NCI-H1048 (cell line): ENCODE results near the gene BCL2.
A peak's percentile ranks its signal among the peaks of the same experiment; 100 is the strongest.

ENCODE experiments used
- DNase-seq: peaks from one replicate; lab custom pipeline; 2025; lab: John Stamatoyannopoulos, UW

Gene BCL2

DNA sequence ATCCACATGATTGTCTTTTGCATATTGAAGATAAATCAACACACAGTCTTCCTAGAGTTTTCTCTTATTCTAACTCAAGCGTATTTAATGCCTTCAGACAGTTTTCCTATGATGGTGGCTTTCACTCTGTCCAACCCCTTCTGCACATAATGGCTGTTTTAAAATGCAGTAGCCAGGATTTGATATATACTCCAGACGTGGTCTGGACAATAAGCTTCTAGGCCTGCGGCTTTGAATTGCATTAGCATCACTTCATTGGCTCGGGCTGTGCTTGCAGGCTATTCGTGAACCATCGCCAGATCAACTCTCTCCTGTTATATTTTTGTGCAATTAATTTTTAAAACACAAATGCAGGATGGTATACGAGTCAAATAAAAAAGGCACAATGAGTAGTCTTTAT is 235.3 kb downstream of the BCL2 start:
- DNase-seq, result no peak

GRCh38 chr18:63083555-63083954 is 236.0 kb downstream of the BCL2 start:
- no peak for DNase-seq

- no peak for DNase-seq
Observed at GRCh38 chr18:63083020-63083531, 236.5 kb downstream of the BCL2 start.

DNA sequence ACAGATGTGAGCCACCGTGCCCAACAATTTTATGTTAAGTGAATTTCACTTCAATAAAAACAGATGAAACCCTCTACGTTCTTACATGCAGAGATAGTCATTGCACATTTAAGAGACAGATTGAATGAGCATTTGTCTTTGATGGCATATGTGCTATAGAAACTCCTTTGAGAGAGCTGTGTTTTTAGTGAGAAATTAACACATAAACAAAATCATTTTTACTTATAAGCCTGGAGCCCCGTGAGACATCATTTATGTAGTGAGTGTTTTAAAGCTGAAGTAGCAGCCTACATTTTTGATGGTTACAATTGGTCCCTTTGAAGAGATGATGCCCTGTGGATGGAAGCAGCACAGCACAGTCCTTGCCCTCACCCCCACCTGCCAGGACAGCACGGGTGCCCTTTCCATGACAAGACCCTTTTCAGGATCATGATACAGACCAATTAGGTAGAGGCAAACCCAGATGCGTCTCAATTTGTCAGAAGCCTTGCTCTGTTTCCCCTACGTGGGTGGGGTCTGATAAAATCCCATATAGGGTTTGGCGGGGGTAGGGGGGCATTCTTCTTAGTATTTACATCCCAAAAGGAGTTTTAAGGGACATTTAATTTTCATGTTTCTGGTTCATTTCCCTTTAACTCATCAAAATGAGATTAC is 237.1 kb downstream of the BCL2 start:
- DNase-seq, result no peak

GRCh38 chr18:63079114-63079513 is 240.5 kb downstream of the BCL2 start:
- no peak for DNase-seq

DNA sequence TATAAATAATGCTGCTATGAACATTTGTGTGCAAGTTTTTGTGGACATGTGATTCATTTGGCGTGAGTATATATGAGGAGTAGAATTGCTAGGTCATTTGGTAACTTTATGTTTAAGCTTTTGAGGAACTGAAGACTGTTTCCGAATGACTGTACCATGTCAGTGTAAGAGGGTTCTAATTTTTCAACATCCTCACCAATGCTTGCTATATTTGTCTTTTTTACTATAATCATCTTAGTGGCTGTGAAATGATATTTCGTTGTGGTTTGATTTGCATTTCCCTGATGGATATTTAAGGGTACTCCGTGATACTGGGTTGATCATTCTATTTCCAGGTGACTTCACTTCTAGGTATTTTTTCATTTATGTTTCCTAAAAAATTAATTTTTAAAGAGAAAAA is 241.1 kb downstream of the BCL2 start:
- no peak for DNase-seq

DNA sequence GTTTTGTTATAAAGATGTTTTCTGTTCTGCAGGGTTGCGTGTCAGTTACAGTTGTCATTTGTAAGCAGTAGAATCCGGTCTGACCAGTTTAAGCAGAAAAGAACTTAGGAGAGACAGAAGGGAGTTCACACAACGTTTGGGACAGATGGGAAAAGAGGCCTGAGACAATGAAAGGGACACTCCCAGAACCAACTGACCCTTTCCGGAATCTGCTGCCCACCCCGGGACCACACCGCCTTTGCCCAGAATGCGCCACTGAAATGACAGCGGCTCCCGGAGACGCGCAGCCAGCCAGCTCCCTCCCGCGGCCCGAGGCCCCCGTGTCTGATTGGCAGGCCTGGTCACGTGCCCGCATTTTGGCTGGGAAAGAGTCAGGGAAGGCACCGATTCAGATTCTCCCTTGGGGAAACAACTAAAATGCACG is 244.6 kb downstream of the BCL2 start:
- DNase-seq, result peak; percentile 52

GRCh38 chr18:63073481-63073880 is 246.1 kb downstream of the BCL2 start:
- DNase-seq, result no peak
